Transverse colon (tissue), 3 donors: ENCODE results near the gene PLA2G4D.

Experiments
- CTCF ChIP-seq, 5 experiments: fragments of 200-600 bp in 3 of 5; fragments of 450-650 bp in 2 of 5; sonication (generic) in 3 of 5; IDR thresholded peaks; 1 replicate in 2 of 5; 2 replicates in 3 of 5; pipeline ENCODE4 v1.5.1; 2016 to 2017; ENCODE audit warnings: antibody characterized with exemption in 5 of 5, inconsistent platforms in 3 of 5, mild to moderate bottlenecking in 2 of 5, moderate library complexity in 1 of 5
- EP300 ChIP-seq: sonication (generic); formaldehyde crosslinking; IDR thresholded peaks from one replicate; pipeline ENCODE4 v1.6.1; 2017; ENCODE audit warnings: antibody characterized with exemption, low read depth
- POLR2A ChIP-seq: fragments of 450-650 bp; IDR thresholded peaks from one replicate; pipeline ENCODE4 v1.6.1; 2016; ENCODE audit warnings: antibody characterized with exemption, mild to moderate bottlenecking, moderate library complexity

- TF ChIP-seq CTCF (IDR thresholded peaks at IDR 0.05) (no peak), EP300 (no peak), POLR2A (no peak)
These were observed 15.5 kb downstream of the PLA2G4D start for GRCh38 chr15:42078903-42079302.
